Islet of Langerhans (tissue), 1 donor: ENCODE measurements around the gene IGF2.

Experiments used
- FAIRE-seq: peaks from one replicate; lab custom pipeline; 2011; peaks lifted over from hg19 to GRCh38; lab: Jason Lieb, UNC

Gene IGF2

DNA sequence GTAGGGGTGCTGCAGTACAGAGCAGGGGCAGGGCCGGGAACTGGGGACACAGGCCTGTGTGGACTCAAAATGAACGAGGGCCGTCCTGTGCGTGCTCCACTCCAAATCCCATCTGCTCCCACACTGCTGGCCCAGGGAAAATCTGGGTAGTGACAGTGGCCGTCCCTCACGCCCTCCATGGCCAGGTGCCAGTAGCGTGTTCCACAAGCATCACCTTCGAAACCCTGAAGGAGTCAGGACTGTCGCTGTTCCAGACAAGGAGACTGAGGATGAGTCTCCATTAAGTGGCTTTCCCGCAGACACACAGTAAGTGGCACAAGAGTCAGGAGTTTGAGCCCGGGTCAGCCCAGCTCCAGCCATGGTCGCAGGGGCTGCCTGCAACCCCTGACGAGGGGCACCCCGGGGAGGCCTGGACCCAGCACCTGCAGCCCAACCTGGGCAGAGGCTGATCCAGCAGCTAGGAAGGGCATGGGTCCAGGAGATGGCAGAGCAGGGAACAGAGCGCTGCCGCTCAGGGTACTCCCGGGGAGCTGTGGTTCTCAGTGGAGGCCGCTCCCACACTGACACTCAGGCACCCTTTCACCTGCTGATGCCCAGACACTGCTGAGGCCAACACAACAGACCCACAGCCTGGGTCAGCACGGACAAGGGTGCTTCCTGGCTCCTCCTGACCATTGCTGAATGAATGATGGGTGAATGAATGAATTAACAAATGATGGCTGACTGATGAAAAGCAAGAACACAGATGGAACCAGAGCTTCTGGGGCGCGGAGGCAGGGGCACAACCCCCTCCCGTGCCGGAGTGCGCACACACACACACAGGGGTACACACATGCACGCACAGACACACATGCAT lies 35.3 kb downstream of the IGF2 start:
- FAIRE-seq = no peak

- FAIRE-seq = no peak
Measured at GRCh38 chr11:2102883-2103213, 36.3 kb downstream of the IGF2 start.

DNA sequence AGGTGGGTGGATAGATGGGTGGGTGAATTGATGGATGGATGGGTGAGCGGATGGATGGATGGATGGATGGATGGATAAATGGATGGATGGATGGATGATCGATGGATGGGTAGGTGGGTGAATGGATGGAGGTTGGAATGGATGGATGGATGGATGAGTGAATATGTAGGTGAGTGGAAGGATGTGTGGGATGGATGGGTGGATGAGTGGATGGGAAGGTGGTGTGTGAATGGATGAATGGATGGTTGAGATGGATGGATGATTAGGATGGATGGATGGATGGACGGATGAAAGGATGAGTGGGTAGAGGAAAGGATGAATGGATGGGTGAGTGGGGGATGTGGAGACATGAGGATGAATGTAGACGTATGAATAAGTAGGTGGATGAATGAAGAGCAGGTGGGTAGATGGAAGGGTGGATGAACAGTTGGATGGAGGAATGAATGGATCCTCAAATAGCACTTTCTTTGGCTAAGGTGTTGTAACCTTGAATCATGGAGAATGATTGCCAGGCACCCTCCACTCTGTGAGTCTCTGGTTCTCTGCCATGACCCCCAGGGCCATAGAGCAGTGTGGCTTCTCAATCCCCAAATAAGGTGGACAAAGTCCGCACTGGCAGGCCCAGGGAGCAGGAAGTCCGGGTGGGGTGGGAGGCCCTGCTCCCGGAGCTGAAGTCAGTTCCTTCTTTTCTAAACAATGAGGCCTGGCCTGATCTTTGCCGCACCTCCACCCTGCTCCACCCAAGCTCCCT lies 36.9 kb downstream of the IGF2 start:
- no peak for FAIRE-seq

DNA sequence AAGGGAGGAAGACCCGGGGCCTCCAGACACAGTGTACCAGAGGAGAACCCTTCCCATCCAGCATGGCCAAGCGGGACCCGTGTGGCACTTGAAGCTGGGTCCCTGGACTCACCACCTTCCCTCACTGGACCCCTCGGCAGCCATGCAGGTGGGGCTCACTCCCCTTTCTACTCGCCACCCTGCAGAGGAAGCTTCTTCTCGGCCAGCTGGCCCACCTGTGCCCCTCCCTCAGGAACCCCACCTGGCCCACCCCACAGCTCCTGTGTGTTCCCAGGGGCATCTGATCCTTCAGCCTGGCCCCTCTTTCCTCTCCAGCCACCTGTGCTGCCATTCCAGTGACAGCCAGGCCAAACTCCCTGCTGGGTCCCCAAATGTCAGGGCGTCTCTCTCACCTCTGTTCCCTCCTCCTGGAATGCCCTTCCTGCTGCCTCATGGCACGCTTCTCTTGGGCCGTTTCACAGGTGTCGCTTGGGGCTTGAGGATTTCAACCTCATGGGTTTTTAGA lies 38.0 kb downstream of the IGF2 start:
- no peak for FAIRE-seq

DNA sequence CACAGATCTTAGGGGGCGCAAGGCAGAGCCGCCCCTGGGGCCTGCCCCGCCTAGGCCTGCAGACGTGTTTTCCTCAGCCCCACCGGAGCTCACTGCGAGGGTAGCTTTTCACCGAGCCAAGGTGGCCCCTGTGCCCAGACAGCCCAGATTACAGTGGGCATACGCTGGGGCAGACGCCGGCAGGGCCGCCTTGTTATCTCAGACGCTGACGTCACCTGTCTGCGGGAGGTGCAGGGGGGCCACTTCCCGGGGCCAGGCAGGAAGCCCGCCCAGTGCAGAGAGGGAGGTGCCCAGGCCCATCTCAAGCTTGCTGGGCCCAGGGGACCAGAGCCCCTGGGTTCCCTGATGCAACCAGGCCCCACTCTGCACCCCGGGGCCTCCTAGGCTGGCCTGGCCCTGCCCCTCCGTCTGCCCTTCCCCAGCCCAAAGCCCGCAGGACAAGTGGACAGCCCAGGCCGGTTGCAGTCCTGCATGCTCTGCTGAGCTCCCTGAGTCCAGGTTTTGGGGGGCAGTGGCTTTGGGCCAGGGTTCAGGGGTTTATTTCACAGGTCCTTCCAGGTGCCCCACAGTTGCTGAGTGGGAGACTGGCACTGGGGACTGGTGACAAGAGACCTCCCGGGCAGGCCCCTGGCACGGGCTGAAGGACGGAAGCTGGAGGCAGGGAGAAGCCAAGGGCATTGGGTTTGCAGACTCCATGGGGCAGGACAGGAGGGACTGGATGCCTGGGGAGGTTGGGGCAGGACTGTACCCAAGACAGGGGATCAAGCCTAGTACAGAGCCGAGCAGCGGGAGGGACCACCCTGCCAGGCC lies 38.6 kb downstream of the IGF2 start:
- no peak for FAIRE-seq

DNA sequence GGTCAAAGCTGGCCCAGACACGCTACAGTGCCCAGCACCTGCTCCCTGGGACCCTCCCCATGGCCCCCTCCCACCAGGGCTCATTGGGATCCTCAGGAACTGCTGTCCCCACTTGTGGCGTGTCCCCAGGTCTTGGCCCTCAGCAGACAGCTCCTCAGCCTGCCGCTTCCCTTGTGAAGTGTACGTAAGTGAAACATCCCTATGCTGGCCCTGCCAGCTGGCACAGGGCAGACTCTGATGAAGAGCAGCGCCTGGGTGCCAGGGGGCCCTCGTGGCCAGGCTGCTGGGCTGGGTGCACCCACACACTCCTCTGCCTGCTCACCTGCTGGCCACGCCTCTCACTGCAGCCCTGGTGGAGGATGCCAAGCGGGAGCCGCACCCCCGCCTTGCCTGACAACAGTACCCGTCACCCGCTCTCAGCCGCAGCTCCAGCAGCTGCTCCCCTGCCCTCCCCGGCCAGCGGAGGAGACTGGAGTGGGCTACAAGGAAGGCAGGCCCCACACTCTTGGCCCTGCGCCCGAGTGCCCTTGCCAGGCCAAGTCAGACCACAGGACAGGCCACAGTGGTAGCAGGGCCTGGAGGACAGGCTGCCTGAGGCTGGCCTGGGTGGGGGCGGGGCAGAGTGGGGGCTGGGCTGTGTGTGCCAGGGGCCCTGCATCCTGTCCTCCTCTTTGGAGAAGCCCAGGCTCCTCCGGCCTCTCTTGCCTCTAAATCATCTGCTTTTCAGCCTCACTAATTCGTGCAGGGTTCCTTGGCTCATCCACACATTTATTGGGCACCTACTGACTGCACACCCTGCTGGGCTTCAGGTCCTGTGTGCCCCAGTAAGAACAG lies 39.5 kb downstream of the IGF2 start:
- no peak for FAIRE-seq

DNA sequence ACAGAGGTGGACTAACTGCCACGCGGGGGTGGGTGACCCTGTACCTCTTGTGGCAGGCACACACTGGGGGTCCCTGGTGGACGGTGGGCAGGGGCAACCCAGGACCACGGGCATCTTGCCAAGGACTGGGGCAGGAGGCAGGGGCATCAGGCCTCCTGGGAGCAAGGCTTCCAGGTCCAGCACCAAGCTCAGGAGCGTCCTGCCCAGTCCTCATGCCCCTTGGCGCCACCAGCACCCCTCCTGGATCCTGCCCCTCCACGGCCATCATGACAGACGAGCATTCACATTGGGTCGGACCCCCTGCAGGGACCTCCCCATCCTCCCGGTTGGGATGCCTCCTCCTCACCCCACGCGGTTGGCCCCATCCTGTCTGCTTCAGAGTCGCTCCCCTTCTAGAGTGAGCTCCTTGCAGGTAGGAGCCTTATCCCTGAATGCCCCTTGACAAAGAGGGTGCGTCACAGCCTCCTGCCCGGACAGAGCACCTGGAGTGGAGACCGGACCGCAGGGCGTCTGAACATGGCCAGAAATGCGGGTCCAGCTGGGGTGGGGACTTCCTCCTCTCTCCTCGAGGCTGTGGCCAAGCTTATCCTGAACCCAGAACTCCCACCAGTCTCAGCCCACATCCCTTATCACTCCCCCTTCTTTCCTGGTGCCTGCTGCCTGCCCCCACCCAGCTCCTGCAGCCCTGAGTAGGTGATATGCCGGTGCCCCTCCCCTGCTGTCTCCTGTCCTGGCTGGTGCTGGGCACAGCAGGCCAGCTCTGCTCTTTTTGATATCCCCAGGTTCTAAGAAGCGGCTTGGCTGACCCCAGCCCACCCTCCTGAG lies 40.3 kb downstream of the IGF2 start:
- no peak for FAIRE-seq

- FAIRE-seq = no peak
Measured at GRCh38 chr11:2097998-2098690, 41.0 kb downstream of the IGF2 start.

GRCh38 chr11:2097356-2097997 lies 41.7 kb downstream of the IGF2 start:
- no peak for FAIRE-seq

GRCh38 chr11:2096919-2097301 lies 42.3 kb downstream of the IGF2 start:
- FAIRE-seq = no peak

DNA sequence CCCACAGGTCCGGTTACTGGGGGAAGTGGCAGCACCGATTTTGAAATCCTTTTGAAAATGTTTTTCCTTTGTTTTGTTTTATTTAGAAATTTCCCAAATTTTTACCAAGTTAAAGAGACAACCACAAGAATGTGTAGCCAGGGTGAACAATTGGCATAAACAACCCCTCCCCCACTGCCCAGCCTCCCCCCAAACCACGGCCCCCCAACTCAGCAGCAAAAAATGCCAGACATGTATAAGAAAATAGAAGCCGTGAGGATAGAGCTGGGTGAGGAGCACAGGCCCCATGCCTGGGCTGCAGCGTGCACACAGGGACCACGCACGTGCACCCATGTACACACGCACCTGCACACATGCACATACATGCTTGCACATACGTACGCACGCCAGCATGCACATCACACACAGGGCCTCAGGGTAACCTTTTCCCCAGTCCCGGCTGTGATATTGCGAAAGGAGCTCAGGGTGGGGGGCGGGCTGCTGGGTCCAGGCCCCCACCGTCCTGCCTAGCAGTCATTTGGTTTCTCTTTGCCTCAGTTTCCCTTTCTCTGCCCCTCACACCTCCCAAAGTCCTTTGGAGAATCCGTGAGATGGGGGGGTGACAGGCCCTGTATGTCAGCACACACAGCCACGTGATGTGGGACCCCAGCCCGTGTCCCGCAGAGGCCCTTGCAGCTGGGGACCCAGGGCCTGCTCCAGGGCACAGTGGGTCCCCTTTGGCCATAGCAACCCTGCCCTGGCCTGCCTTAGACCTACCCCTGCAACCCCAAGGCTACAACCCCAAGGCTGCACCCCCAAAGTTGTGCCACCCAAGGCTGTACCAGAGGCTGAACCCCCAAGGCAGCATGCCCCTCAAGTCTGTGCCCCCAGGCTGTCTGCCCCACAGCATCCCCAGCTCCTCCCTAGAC lies 42.9 kb downstream of the IGF2 start:
- FAIRE-seq = no peak

- no peak for FAIRE-seq
Measured at GRCh38 chr11:2095542-2095941, 43.6 kb downstream of the IGF2 start.

DNA sequence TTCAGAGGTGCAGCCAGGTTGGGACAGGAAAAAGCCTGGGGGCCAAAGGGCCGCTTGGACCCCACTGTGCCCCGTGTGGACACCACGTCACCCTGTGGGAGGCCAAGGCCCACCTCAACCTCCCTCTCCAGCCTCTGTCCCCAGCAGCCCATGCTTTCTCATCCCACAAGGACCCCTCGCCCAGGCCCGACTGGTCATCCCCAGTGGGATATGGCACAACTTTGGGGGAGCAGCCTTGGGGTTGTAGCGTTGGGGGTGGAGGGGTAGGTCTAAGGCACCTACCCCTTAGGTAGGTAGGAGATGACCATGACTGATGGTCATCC lies 44.0 kb downstream of the IGF2 start:
- no peak for FAIRE-seq

GRCh38 chr11:2094354-2095197 lies 44.6 kb downstream of the IGF2 start:
- FAIRE-seq = no peak

DNA sequence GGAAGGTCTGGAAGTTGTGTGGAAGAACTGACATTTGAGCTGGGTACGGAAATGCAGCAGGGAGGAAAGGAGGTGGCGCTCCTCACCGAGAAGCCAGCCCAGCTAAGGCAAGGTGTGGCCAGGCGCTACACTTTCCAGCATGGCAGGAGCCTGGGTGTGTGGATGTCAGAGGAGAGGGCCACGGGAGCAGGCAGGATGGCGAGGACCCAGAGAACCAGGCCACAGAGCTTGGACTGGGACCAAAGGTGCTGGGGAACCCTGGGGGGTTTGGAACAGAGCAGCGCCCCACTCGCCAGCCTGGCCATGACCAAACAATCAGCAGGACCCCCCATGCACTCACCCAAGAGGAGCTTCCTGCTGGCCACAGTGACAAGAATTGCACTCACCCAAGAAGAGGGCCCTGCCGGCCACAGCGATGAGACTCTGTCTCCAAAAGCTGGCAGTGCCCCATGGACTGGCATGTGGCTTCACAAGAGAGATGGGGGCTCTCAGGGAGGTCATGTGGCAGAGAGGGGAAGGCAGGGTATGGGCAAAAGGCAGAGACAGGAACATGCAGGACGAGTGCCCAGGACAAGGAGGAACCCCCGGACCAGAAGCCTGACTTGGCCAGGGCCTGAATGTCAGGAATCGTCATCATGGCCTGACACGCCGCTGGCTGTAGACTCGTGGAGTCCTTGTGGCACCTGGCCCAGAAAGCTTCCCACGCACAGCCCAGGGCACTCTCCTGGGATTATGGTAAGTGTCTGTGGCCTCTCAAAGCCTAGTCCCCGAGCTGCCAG lies 45.4 kb downstream of the IGF2 start:
- FAIRE-seq = no peak

GRCh38 chr11:2092956-2093412 lies 46.2 kb downstream of the IGF2 start:
- FAIRE-seq = no peak

DNA sequence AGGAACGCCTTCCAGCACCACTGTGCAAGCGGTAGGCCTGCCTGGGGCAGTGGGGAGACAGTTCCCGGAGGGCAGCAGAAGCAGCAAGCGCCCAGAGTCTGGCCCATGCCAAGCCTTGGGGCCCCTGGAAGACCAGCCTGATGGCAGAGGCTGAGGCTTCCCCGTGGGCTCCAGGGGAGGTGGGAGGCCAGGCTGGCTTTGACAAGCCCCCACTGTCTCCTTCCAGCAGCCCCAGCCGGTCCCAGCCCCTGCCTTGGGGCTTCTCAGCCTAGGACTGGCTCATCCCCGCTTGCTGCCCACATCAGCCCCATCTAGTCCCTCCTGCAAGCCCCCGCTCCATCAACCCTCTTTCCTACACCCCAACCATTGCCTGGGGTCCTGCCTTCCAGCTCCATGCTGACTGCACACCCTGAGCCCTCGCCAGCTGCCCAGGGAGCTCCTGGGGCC lies 46.7 kb downstream of the IGF2 start:
- FAIRE-seq = no peak
